HCT116 (cell line): Measurements from ENCODE around the gene DDX23.

Experiments used
- ATF3 ChIP-seq: IDR thresholded peaks from 2 replicates; pipeline ENCODE4 v1.6.1; 2012
- CEBPB ChIP-seq: IDR thresholded peaks from 2 replicates; pipeline ENCODE4 v1.6.1; 2012; ENCODE audit warnings: low read depth
- CTCF ChIP-seq, 3 experiments: fragments of 200-600 bp in 1 of 3; sonication (generic) in 1 of 3; IDR thresholded peaks in 2 of 3; conservative IDR thresholded peaks in 1 of 3; 2 replicates each; pipeline ENCODE4 v1.5.1; 2012 to 2017; ENCODE audit warnings: low read depth in 2 of 3, low read length in 2 of 3, antibody characterized with exemption in 1 of 3, borderline replicate concordance in 1 of 3, control low read depth in 1 of 3, mild to moderate bottlenecking in 1 of 3, mixed read lengths in 1 of 3, mixed run types in 1 of 3, moderate library complexity in 1 of 3; ENCODE audit not compliant: insufficient read depth in 1 of 3
- ELF1 ChIP-seq: IDR thresholded peaks from 2 replicates; pipeline ENCODE4 v1.6.1; 2012; ENCODE audit warnings: low read depth, borderline replicate concordance
- EZH2 ChIP-seq: fragments of 200-600 bp; sonication (generic); IDR thresholded peaks from 2 replicates; pipeline ENCODE4 v1.6.1; 2017; ENCODE audit warnings: antibody characterized with exemption, mixed run types
- EZH2phosphoT487 ChIP-seq: fragments of 200-600 bp; IDR thresholded peaks from 2 replicates; pipeline ENCODE4 v1.6.1; 2018; ENCODE audit warnings: antibody characterized with exemption, borderline replicate concordance
- FOSL1 ChIP-seq: IDR thresholded peaks from 2 replicates; pipeline ENCODE4 v1.6.1; 2012; ENCODE audit warnings: low read depth
- JUND ChIP-seq: IDR thresholded peaks from 2 replicates; pipeline ENCODE4 v1.6.1; 2012
- POLR2A ChIP-seq: IDR thresholded peaks from 2 replicates; pipeline ENCODE4 v1.7.0; 2011; ENCODE audit warnings: borderline replicate concordance; ENCODE audit not compliant: insufficient read depth, insufficient read length; ENCODE audit errors: extremely low read depth
- POLR2AphosphoS5 ChIP-seq: IDR thresholded peaks from 2 replicates; pipeline ENCODE4 v1.6.1; 2011; ENCODE audit warnings: mild to moderate bottlenecking, low read depth, low read length, moderate library complexity
- RAD21 ChIP-seq: IDR thresholded peaks from 2 replicates; pipeline ENCODE4 v1.6.1; 2012; ENCODE audit warnings: low read depth, mild to moderate bottlenecking
- SP1 ChIP-seq: IDR thresholded peaks from 2 replicates; pipeline ENCODE4 v1.6.1; 2012; ENCODE audit warnings: low read depth
- TF ChIP-seq, protein P1 (sequence below): IDR thresholded peaks from 2 replicates; pipeline ENCODE4 v1.6.1; 2012

DNA sequence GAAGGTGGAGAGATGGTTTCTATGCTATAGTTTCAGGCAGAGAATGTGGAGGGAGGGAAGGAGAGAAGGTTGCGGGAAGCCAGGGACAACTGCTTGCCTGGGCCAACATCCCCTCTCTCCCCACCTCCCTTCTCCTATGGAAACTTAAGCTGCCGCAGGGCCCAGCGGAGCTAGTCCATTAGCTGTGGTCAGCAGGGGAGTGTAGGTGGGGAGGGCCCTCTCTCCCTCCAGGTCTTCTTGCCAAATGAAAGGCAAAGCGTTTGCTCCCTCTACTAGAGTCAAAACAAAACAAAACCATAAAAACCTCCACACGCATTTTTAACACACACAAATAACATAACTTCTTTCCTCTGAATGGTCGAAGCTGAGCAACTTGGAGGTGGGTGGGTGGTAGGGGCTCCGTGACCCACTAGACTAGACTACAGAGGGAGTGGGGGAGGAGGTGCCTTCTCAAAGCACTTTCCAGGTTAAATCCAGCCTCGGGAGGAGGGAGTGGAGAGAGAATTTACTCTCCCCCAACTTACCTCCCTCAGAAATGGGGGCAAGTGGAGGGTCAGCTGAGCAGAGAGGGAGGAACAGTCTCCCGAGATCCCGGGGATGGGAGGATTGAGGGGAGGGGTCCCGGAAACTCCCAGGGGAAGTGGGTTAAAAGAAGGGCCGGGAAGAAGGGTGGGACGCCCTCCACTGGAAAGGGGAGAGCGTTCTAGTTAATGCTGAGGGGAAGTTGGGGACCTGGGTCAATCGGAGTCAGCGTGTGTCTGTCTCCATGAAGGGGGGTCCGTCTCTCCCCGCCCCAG lies 38.3 kb downstream of the DDX23 start:
- TF ChIP-seq CTCF (IDR thresholded peaks at IDR 0.05 in 2 of 3, conservative IDR thresholded peaks at IDR 0.05 in 1 of 3; ENCODE audit: borderline replicate concordance in 1 of 3, insufficient read depth in 1 of 3, low read depth in 2 of 3, low read length in 2 of 3) (no peak), EZH2 (no peak), ATF3 (no peak), POLR2AphosphoS5 (no peak), ELF1 (no peak), JUND (no peak), FOSL1 (no peak), SP1 (no peak), POLR2A (no peak), RAD21 (no peak), EZH2phosphoT487 (no peak), CEBPB (no peak)
- TF ChIP-seq, protein P1, sequence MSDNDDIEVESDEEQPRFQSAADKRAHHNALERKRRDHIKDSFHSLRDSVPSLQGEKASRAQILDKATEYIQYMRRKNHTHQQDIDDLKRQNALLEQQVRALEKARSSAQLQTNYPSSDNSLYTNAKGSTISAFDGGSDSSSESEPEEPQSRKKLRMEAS = no peak
